K562 (cell line): ENCODE measurements around the gene ZKSCAN4. TPM values are rescaled to one million over a fixed set of nuclear protein-coding genes. Genes with fewer than 3 reads are reported as not detected.
A peak's percentile ranks its signal among the peaks of the same experiment; 100 is the strongest.

Source experiments
- ATAC-seq: fragments of 200-7000 bp; cut with Tn5 transposase; 3 replicates; pipeline ENCODE4 v1.9.1; 2020; ENCODE audit warnings: moderate library complexity
- BruUV-seq: library from RNA; stranded (reverse); fragments of 400-500 nt; replicated peaks from 2 replicates; lab custom pipeline; 2021; lab: Mats Ljungman, UMichigan
- CTCF ChIA-PET: fragments of 300-600 bp; formaldehyde crosslinking; extraction: SDS; loops from one replicate; lab custom pipeline; 2021; ENCODE audit warnings: low intra/inter-chr PET ratio; lab: Yijun Ruan, JAX
- POLR2A ChIA-PET: fragments of 300-600, 350-650 bp; sonication (Branson Sonifier 250); formaldehyde crosslinking; extraction: SDS; loops from one replicate; lab custom pipeline; 2021; ENCODE audit warnings: antibody characterized with exemption, inconsistent platforms; lab: Yijun Ruan, JAX
- DNase-seq, 4 experiments: peaks; one replicate each; pipeline versions ENCODE4 v3.0.0 to v3.0.0-alpha.2; 2011 to 2018; ENCODE audit warnings: low spot score in 3 of 4, mixed read lengths in 3 of 4; ENCODE audit errors: extremely low read depth in 1 of 4
- FAIRE-seq: peaks from 2 replicates; lab custom pipeline; 2011; peaks lifted over from hg19 to GRCh38; lab: Jason Lieb, UNC
- H2AFZ ChIP-seq: 2 replicates; pipeline ENCODE4 v1.6.0; 2011; ENCODE audit warnings: low read depth, low read length, control low read depth, inconsistent platforms
- H3K27ac ChIP-seq: fragments of 200-600 bp; 3 replicates; pipeline ENCODE4 v1.8.0; 2011; ENCODE audit warnings: low read depth, mild to moderate bottlenecking, control low read depth, inconsistent platforms, low read length, moderate library complexity, mixed read lengths; ENCODE audit errors: extremely low read depth
- H3K27me3 ChIP-seq, 2 experiments: fragments of 300-600 bp in 1 of 2; 2 replicates in 1 of 2; 3 replicates in 1 of 2; pipeline versions ENCODE4 v1.6.0 to v1.8.0; 2011; ENCODE audit warnings: inconsistent platforms in 2 of 2, low read length in 2 of 2, mild to moderate bottlenecking in 1 of 2, mixed read lengths in 1 of 2, moderate library complexity in 1 of 2; ENCODE audit not compliant: control insufficient read depth in 2 of 2, insufficient read depth in 2 of 2
- H3K36me3 ChIP-seq: fragments of 300-600 bp; 3 replicates; pipeline ENCODE4 v1.8.0; 2011; ENCODE audit warnings: mild to moderate bottlenecking, low read length, inconsistent platforms; ENCODE audit not compliant: control insufficient read depth, insufficient read depth
- H3K4me1 ChIP-seq, 2 experiments: fragments of 200-600 bp in 1 of 2; replicated peaks in 1 of 2; 2 replicates in 1 of 2; 3 replicates in 1 of 2; pipeline versions ENCODE4 v1.5.1 to v1.8.0; 2011; ENCODE audit warnings: inconsistent platforms in 2 of 2, low read length in 2 of 2, mild to moderate bottlenecking in 1 of 2, mixed read lengths in 1 of 2, moderate library complexity in 1 of 2; ENCODE audit not compliant: control insufficient read depth in 2 of 2, insufficient read depth in 2 of 2
- H3K4me2 ChIP-seq: 2 replicates; pipeline ENCODE4 v1.6.1; 2011; ENCODE audit warnings: low read length, control low read depth, inconsistent platforms, mixed read lengths; ENCODE audit not compliant: insufficient read depth
- H3K4me3 ChIP-seq: fragments of 200-600 bp; sonication (generic), shearing (Covaris generic); 2 replicates; pipeline ENCODE4 v1.5.1; 2016; ENCODE audit warnings: control low read depth, inconsistent platforms
- H3K79me2 ChIP-seq: fragments of 200-600 bp; 3 replicates; pipeline ENCODE4 v1.8.0; 2011; ENCODE audit warnings: low read length, inconsistent platforms; ENCODE audit not compliant: control insufficient read depth, insufficient read depth
- H3K9ac ChIP-seq, 2 experiments: 2 replicates each; pipeline versions ENCODE4 v1.6.0 to v1.6.1; 2011; ENCODE audit warnings: low read depth in 2 of 2, low read length in 2 of 2, control low read depth in 1 of 2, inconsistent platforms in 1 of 2, mild to moderate bottlenecking in 1 of 2, mixed read lengths in 1 of 2; ENCODE audit not compliant: insufficient read depth in 1 of 2
- H3K9me1 ChIP-seq: one replicate; pipeline ENCODE4 v1.6.0; 2011; ENCODE audit warnings: inconsistent platforms, mild to moderate bottlenecking, low read length, moderate library complexity; ENCODE audit not compliant: control insufficient read depth, insufficient read depth
- H3K9me3 ChIP-seq: replicated peaks from 2 replicates; pipeline ENCODE4 v1.5.1; 2011; ENCODE audit warnings: low read depth, low read length, inconsistent platforms; ENCODE audit not compliant: control insufficient read depth, insufficient read depth
- H4K20me1 ChIP-seq: replicated peaks from 2 replicates; pipeline ENCODE4 v1.6.1; 2011; ENCODE audit warnings: low read length, inconsistent platforms, mixed read lengths; ENCODE audit not compliant: control insufficient read depth, insufficient read depth
- GABPB1 ChIP-seq: sonication (generic); formaldehyde crosslinking; IDR thresholded peaks from 2 replicates; pipeline ENCODE4 v1.8.0; 2022; ENCODE audit warnings: mild to moderate bottlenecking, missing genetic modification reagents
- GTF3C2 ChIP-seq: IDR thresholded peaks from 3 replicates; pipeline ENCODE4 v1.6.1; 2011; ENCODE audit warnings: borderline replicate concordance, mild to moderate bottlenecking, moderate library complexity; ENCODE audit not compliant: insufficient read length; ENCODE audit errors: extremely low read depth
- JUND ChIP-seq, 2 experiments: IDR thresholded peaks; 2 replicates in 1 of 2; 3 replicates in 1 of 2; pipeline ENCODE4 v1.6.1; 2011; ENCODE audit warnings: borderline replicate concordance in 2 of 2, low read depth in 2 of 2, low read length in 2 of 2, improper control_type of control experiment in 1 of 2, missing biosample characterization in 1 of 2, missing genetic modification characterization in 1 of 2, missing genetic modification reagents in 1 of 2
- L3MBTL2 ChIP-seq: fragments of 450-650 bp; IDR thresholded peaks from 2 replicates; pipeline ENCODE4 v1.6.1; 2016; ENCODE audit warnings: mild to moderate bottlenecking, moderate library complexity
- MAZ ChIP-seq, 2 experiments: fragments of 450-650 bp in 1 of 2; sonication (generic) in 1 of 2; formaldehyde crosslinking; IDR thresholded peaks in 1 of 2; conservative IDR thresholded peaks in 1 of 2; 2 replicates each; pipeline versions ENCODE4 v1.4.0 to v1.5.0; 2020; ENCODE audit warnings: mild to moderate bottlenecking in 1 of 2, missing genetic modification reagents in 1 of 2
- MED1 ChIP-seq: sonication (generic); formaldehyde crosslinking; IDR thresholded peaks from 2 replicates; pipeline ENCODE4 v1.8.1; 2023; ENCODE audit warnings: missing genetic modification reagents, borderline replicate concordance
- MTA3 ChIP-seq: fragments of 450-650 bp; formaldehyde crosslinking; IDR thresholded peaks from 2 replicates; pipeline ENCODE4 v1.6.1; 2017; ENCODE audit warnings: mild to moderate bottlenecking, borderline replicate concordance
- PTTG1 ChIP-seq: fragments of 450-650 bp; IDR thresholded peaks from 2 replicates; pipeline ENCODE4 v1.6.1; 2016; ENCODE audit warnings: low read depth, mild to moderate bottlenecking, missing genetic modification characterization, missing compliant biosample characterization
- RUNX1 ChIP-seq: sonication (generic); IDR thresholded peaks from 2 replicates; pipeline ENCODE4 v1.6.1; 2016; ENCODE audit warnings: antibody characterized with exemption, low read depth
- SMAD1 ChIP-seq: fragments of 150-350 bp; IDR thresholded peaks from 2 replicates; pipeline ENCODE4 v1.6.1; 2014; ENCODE audit warnings: low read length, low read depth; ENCODE audit not compliant: partially characterized antibody
- SMARCC2 ChIP-seq: fragments of 450-650 bp; IDR thresholded peaks from 2 replicates; pipeline ENCODE4 v1.6.1; 2017; ENCODE audit warnings: antibody characterized with exemption, moderate library complexity, mild to moderate bottlenecking, low read depth
- ZBTB7A ChIP-seq: IDR thresholded peaks from 2 replicates; pipeline ENCODE4 v1.6.1; 2011; ENCODE audit warnings: low read depth, mild to moderate bottlenecking, low read length, moderate library complexity, borderline replicate concordance; ENCODE audit not compliant: control insufficient read depth
- ZFP36 ChIP-seq: fragments of 150-350 bp; IDR thresholded peaks from 2 replicates; pipeline ENCODE4 v1.6.1; 2018; ENCODE audit warnings: low read length, low read depth; ENCODE audit not compliant: partially characterized antibody
- ZNF830 ChIP-seq: fragments of 250-450 bp; sonication (Bioruptor Pico); IDR thresholded peaks from 2 replicates; pipeline ENCODE4 v1.5.0; 2021; ENCODE audit warnings: mild to moderate bottlenecking
- WGBS: fragments of 100-300 bp; shearing (Covaris generic); methylation state at CpG from one replicate; pipeline ENCODE4 v1.1.6; 2016; ENCODE audit warnings: low coverage, mixed read lengths; ENCODE audit not compliant: insufficient coverage; ENCODE audit errors: missing lambda C conversion rate; 5-methylcytosine and 5-hydroxymethylcytosine counted together
- in situ Hi-C: fragments of 300-500 bp; cut with MboI; formaldehyde crosslinking; loops from 4 replicates; pipeline ENCODE4 v1.15.0; 2018; ENCODE audit warnings: inconsistent platforms, mixed read lengths
- intact Hi-C: fragments of 100-400 bp; cut with micrococcal nuclease; formaldehyde crosslinking; loops from 2 replicates; pipeline ENCODE4 v1.14.2; 2022
- polyA plus RNA-seq, 8 experiments: library from polyadenylated mRNA; depleted of rRNA in 4 of 8; stranded (reverse) in 5 of 8; unstranded in 3 of 8; fragments of >200 nt; fragmentation: Nextera tagmentation in 2 of 8; fragmentation: Illumina TruSeq in 1 of 8; extraction: Ambion mirVana in 2 of 8; extraction: Trizol in 1 of 8; gene quantifications; 2 replicates each; pipeline versions ENCODE4 v1.2.1 to v1.2.3, GENCODE V29; 2011 to 2014; ENCODE audit warnings: inconsistent platforms in 1 of 8, missing spikeins in 1 of 8
- total RNA-seq, 7 experiments: library from RNA; depleted of rRNA in 6 of 7; stranded (reverse); fragments of >200 nt in 6 of 7; fragmentation: Illumina TruSeq in 2 of 7; extraction: Trizol in 2 of 7; gene quantifications; 2 replicates each; pipeline versions ENCODE4 v1.2.1 to v1.2.3, GENCODE V29; 2011 to 2021; ENCODE audit warnings: low replicate concordance in 1 of 7
- TF ChIP-seq, protein P1 (sequence below): fragments of 200-800 bp; sonication (Bioruptor generic); IDR thresholded peaks from 2 replicates; pipeline ENCODE4 v1.6.1; 2017; ENCODE audit warnings: missing genetic modification characterization, missing compliant biosample characterization

The ZKSCAN4 gene
- total and polyA plus RNA-seq, 9 of the 15 experiments (the other 6 are each of a cell fraction or from before 2014, with no cell fraction given): 1.2 to 5.3 (median 4.7) TPM

- Histone ChIP-seq H3K9me3 (peaks cover 5% of the 10 kb centered on the region; the same call in 1 of the 2 replicates), H2AFZ (peak overlapping the region; percentile 96), H3K4me1 (peaks cover 12 to 19% of the 10 kb centered on the region in 2 experiments), H3K27ac (peak overlapping the region; percentile 74), H4K20me1 (no peaks in the 10 kb centered on the region), H3K4me3 (peak overlapping the region; percentile 48), H3K27me3 (no peaks in the 10 kb centered on the region), H3K9ac (peak overlapping the region; percentile 70 to 91), H3K79me2 (peaks cover 2% of the 10 kb centered on the region; the same call in 1 of the 3 replicates), H3K4me2 (peak overlapping the region; percentile 86), H3K36me3 (no peaks in the 10 kb centered on the region), H3K9me1 (no peaks in the 10 kb centered on the region)
- CTCF ChIA-PET: interaction anchor here (0.6 kb wide), 1 partner anchor 145 kb away, joined by 3 read pairs; no protein-coding TSS in a partner anchor
- POLR2A ChIA-PET: interaction anchor here (0.6 to 2.3 kb wide), 18 partner anchors 9 to 397 kb away, joined by 3 to 19 read pairs (median 3); partner anchors contain the start of gene ZKSCAN8
- ATAC-seq: peak; percentile 74
- DNase-seq: peak; percentile 47 to 67 (median 58)
- BruUV-seq: TSS peak; percentile 34
- intact Hi-C loops (loop anchor here (2.0 to 10.0 kb wide), 5 partner anchors 50 to 1047 kb away; a partner anchor contains a TSS), in situ Hi-C loops (no loop called here)
- WGBS: under 1% methylated on average over 16 of the region's 16 CpGs
- peak; percentile 62 for FAIRE-seq
- TF ChIP-seq JUND (IDR thresholded peaks at IDR 0.05; ENCODE audit: borderline replicate concordance, low read depth, low read length) (no peak), JUND (tag; IDR thresholded peaks at IDR 0.05; ENCODE audit: borderline replicate concordance, low read depth, low read length) (no peak), MAZ (CRISPR knock-in tag; conservative IDR thresholded peaks at IDR 0.05 in 1 of 2, IDR thresholded peaks at IDR 0.05 in 1 of 2) (peak in 1 of 2 experiments; percentile 36; a peak in 2 of 4 replicates), PTTG1 (tag) (no peak), ZBTB7A (peak; percentile 65; the same call in 1 of the 2 replicates), SMARCC2 (no peak), GTF3C2 (no peak), GABPB1 (CRISPR knock-in tag) (no peak), ZFP36 (no peak), ZNF830 (CRISPR knock-in tag) (no peak), MTA3 (no peak; the same call in 1 of the 2 replicates), RUNX1 (no peak), SMAD1 (peak; percentile 70), MED1 (no peak), L3MBTL2 (peak; percentile 68)
- TF ChIP-seq, protein P1, sequence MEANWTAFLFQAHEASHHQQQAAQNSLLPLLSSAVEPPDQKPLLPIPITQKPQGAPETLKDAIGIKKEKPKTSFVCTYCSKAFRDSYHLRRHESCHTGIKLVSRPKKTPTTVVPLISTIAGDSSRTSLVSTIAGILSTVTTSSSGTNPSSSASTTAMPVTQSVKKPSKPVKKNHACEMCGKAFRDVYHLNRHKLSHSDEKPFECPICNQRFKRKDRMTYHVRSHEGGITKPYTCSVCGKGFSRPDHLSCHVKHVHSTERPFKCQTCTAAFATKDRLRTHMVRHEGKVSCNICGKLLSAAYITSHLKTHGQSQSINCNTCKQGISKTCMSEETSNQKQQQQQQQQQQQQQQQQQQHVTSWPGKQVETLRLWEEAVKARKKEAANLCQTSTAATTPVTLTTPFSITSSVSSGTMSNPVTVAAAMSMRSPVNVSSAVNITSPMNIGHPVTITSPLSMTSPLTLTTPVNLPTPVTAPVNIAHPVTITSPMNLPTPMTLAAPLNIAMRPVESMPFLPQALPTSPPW (CRISPR knock-in tag): peak; percentile 38
These were observed 40.1 kb downstream of the ZKSCAN4 start for GRCh38 chr6:28211840-28212509.
